GM10266 (cell line): ENCODE measurements around the gene TRIM24.

Experiments used
- DNase-seq: peaks from one replicate; pipeline ENCODE4 v3.0.0; 2012; ENCODE audit errors: extremely low spot score
- TF ChIP-seq, protein P1 (sequence below): IDR thresholded peaks from 2 replicates; pipeline ENCODE4 v1.5.1; 2012; ENCODE audit warnings: mild to moderate bottlenecking, low read depth; ENCODE audit not compliant: control insufficient read depth, insufficient read depth; ENCODE audit errors: missing control alignments

Gene TRIM24

DNA sequence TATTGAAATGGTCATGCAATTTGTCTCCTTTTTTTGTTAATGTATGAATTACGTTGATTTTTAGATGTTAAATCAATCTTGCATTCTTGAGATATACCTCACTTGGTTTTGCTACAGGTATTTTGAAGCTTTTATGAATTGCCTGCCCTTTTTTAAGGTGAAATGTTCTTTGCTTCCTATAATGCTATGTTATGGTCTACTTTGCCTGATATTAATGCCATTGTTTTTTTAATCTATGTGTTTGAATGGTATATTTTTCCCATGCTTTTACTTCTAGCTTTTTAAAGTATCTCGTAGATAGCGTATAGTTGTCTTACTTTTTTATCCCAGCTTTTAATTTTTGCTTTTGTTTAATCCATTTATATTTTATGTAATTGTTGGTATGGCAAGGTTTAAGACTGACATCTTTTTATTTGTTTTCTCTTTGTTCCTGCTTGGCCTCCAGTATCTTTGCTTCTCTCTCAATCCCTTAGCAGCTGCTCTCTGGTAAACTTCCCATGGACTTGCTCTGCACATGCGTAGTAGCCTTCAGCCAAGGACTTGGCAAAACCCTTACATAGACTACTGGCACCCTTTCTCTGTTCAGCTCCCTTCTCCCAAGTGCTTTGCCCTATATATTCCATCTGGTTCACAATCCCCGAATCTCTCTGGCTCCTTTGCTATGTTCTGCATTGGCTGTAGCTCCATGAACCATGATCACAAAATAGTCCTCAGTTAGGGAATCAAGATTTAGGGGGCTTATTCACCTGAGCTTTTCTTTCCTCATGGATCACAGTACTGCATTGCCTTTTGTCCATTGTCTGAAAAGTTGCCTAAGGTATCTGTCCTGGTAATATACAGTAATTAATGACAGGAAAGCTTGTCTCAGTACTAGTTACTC lies 8.4 kb downstream of the TRIM24 start:
- TF ChIP-seq, protein P1, sequence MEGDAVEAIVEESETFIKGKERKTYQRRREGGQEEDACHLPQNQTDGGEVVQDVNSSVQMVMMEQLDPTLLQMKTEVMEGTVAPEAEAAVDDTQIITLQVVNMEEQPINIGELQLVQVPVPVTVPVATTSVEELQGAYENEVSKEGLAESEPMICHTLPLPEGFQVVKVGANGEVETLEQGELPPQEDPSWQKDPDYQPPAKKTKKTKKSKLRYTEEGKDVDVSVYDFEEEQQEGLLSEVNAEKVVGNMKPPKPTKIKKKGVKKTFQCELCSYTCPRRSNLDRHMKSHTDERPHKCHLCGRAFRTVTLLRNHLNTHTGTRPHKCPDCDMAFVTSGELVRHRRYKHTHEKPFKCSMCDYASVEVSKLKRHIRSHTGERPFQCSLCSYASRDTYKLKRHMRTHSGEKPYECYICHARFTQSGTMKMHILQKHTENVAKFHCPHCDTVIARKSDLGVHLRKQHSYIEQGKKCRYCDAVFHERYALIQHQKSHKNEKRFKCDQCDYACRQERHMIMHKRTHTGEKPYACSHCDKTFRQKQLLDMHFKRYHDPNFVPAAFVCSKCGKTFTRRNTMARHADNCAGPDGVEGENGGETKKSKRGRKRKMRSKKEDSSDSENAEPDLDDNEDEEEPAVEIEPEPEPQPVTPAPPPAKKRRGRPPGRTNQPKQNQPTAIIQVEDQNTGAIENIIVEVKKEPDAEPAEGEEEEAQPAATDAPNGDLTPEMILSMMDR: no peak

DNA sequence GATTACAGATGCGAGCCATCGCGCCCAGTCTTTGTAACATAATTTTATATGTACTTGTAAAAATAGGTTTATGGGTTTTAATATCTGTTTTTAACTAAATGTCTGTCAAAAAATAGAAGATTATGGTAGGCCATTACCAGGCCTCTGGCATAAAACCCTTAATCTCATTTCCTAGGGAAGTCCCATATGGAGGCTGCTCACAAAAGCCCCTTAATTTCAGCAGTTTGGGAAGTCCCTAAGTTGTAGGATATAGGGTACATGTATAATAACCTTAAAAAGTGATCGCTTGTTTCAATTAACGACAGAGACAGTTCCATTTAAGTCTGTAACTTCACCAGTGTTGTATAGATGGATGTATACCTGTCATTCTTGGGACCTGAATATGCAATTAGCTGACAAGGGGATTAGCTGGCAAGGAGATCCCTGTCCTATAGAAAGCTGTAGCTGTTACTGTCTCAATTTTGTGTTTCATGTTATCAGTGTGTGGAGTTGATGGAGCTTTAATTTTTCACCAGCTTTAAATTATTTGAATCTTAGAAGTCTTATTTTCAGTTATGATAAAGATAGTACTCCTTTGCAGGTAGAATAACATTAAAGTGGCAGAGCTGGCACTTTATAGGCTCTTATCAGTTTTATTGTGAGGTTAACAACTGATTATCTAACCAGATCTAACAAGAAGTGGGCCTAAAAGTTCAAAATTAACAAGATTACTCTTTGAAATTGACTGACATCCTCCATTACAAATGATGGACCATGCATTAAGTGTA lies 10.5 kb downstream of the TRIM24 start:
- DNase-seq: no peak
- TF ChIP-seq, protein P1: no peak

More for the DNA sequence above, 8.4 kb downstream of the TRIM24 start:
- no peak for DNase-seq

DNA sequence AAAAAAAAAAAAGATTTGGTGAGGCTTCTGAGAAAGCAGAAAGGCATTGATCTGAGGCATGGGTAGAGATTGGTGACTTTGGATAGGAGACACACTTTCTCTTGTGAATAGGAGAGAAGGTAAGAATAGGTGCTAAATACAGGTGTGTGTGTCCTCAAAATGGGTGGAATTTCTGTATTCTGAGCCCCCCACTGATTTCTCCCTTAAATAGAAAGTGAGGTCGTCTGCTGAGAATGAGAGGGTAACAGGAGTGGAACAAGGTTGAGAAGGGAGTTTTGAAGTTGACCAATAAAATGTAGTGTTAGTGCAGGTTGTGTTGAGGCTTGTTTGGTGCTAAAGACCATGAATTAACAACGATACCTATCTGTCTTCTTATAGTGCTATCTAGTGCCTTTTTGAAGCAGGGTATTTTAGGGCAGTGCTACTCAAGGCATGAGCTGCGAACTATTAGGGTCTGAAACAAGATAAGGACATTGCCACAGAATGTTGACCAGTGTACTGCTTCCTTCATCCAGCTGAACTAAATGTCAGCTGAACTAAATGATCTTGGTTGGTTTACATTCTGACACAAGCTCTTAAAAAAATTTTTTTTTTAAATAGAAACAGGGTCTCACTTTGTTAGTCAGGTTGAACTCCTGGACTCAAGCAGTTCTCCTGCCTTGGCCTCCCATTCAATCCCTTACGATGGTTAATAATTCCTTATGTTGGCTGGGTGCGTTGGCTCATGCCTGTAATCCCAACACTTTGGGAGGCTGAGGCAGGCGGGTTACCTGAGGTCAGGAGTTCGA lies 12.4 kb downstream of the TRIM24 start:
- TF ChIP-seq, protein P1: no peak
- no peak for DNase-seq

DNA sequence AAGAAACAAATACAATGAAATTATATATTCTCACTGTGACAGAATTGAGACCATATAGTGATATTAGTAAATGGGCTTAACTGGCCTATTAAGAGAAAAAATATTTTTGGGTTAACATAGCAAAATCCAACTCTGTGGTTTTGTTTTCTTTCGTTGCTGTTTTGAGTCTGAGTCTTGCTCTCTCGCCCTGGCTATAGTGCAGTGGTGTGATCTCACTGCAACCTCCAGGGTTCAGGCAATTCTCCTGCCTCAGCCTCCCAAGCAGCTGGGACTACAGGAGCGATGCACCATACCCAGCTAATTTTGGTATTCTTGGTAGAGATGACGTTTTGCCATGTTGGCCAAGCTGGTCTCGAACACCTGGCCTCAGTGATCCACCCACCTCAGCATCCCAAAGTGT lies 15.3 kb downstream of the TRIM24 start:
- DNase-seq: no peak
- TF ChIP-seq, protein P1: no peak

DNA sequence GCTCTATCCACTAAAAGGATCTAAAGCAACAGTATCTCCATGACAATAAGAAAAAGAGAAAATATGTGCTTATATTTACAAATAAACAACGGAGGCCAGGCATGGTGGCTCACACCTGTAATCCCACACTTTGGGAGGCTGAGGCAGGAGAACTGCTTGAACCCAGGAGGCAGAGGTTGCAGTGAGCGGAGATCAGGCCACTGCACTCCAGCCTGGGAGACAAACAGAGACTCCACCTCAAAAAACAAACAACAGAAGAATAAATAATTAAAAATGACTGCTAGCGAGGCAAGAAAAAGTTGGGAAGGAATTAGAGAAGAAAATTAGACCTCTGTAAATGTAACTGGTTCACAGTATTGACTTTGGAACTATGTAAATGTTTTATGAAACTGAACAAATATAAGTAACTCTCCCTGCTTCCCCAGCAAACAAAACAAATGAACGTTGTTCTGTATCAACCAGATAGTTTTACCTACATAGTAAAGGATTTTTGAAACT lies 17.1 kb downstream of the TRIM24 start:
- DNase-seq: no peak
- TF ChIP-seq, protein P1: no peak

DNA sequence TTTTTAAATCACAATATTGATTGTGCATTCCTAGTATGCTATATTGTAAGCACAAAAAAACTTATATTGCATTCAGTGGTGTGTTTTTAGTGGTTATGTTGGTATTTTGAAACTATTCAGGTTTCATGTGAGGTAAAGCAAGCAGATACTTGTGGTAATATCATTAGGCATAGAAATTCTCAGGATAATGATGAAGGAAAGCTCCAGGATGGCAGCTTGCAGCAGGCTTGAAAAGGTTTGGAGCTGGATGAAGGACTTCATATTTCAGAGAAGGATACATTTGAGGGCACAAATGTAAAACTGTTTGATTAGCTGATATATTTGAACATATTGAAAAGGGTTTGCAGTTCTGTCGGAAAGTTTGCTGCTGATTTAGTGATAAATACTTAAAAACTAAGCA lies 17.5 kb downstream of the TRIM24 start:
- TF ChIP-seq, protein P1: no peak
- no peak for DNase-seq
